Adrenal gland (tissue), 12 donors: ENCODE measurements around the gene FCHSD2. TPM values are rescaled to one million over a fixed set of nuclear protein-coding genes. Genes with fewer than 3 reads are reported as not detected.

Experiments
- DNase-seq, 7 donors: peaks; one replicate each; pipeline ENCODE4 v3.0.0-alpha.2; 2019 to 2020
- H3K27ac ChIP-seq, 5 donors: fragments of 200-600 bp; sonication (generic) in 4 of 5; 1 replicate in 3 of 5; 2 replicates in 2 of 5; pipeline versions ENCODE4 v1.5.1 to v1.8.0; 2016 to 2020; ENCODE audit warnings: mild to moderate bottlenecking in 1 of 5
- H3K27me3 ChIP-seq: fragments of 200-600 bp; 2 replicates; pipeline ENCODE4 v1.8.0; 2021
- H3K36me3 ChIP-seq, 2 donors: fragments of 200-600 bp; replicated peaks in 1 of 2; 1 replicate in 1 of 2; 2 replicates in 1 of 2; pipeline versions ENCODE4 v1.5.1 to v1.8.0; 2018 to 2022
- H3K4me1 ChIP-seq, 2 donors: fragments of 200-600 bp; replicated peaks in 1 of 2; 1 replicate in 1 of 2; 2 replicates in 1 of 2; pipeline versions ENCODE4 v1.5.1 to v1.8.0; 2018 to 2021
- H3K4me3 ChIP-seq, 4 donors: fragments of 200-600 bp; sonication (generic) in 3 of 4; one replicate each; pipeline ENCODE4 v1.5.1; 2016 to 2018
- H3K9me3 ChIP-seq, 3 donors: fragments of 200-600 bp; sonication (generic) in 1 of 3; replicated peaks in 1 of 3; 1 replicate in 2 of 3; 2 replicates in 1 of 3; pipeline versions ENCODE4 v1.5.1 to v1.8.0; 2016 to 2021
- CTCF ChIP-seq, 6 experiments: fragments of 450-650 bp in 4 of 6; fragments of 200-600 bp in 2 of 6; sonication (generic) in 1 of 6; IDR thresholded peaks; 1 replicate in 5 of 6; 2 replicates in 1 of 6; pipeline versions ENCODE4 v1.5.1 to v1.8.0; 2016 to 2021; ENCODE audit warnings: antibody characterized with exemption in 6 of 6, mild to moderate bottlenecking in 2 of 6, moderate library complexity in 1 of 6
- POLR2A ChIP-seq, 2 donors: fragments of 450-650 bp; IDR thresholded peaks; one replicate each; pipeline ENCODE4 v1.6.1; 2017; ENCODE audit warnings: antibody characterized with exemption in 2 of 2, mild to moderate bottlenecking in 2 of 2, moderate library complexity in 1 of 2
- WGBS, 4 donors: extraction: QIAGEN DNeasy Blood & Tissue Kit in 2 of 4; methylation state at CpG; one replicate each; pipeline versions ENCODE4 v1.1.5 to v1.1.7; 2013 to 2017; 5-methylcytosine and 5-hydroxymethylcytosine counted together
- intact Hi-C, 2 donors: fragments of 100-400 bp; cut with DNase I; formaldehyde crosslinking; loops; one replicate each; pipeline versions ENCODE4 v1.14.1 to v1.15.0; 2022 to 2023
- polyA plus RNA-seq, 3 donors: library from polyadenylated mRNA; stranded (reverse); fragments of 200-250 nt in 2 of 3; fragments of 350-450 nt in 1 of 3; fragmentation: Illumina TruSeq in 1 of 3; extraction: RNeasy Lipid Tissue Mini Kit (QIAGEN cat#74804) in 1 of 3; gene quantifications; one replicate each; pipeline ENCODE4 v1.2.3, GENCODE V29; 2013 to 2014
- total RNA-seq, 9 donors: library from RNA; depleted of rRNA in 4 of 9; stranded (reverse); fragments of >200 nt in 4 of 9; fragments of 120-200 nt in 1 of 9; fragmentation: NEBNext Ultra II Directional in 1 of 9; extraction: Animal tissue kit (Norgen Biotek cat#: 25700) in 1 of 9; gene quantifications; one replicate each; pipeline versions ENCODE4 v1.1.0 to v1.2.4, GENCODE V29; 2013 to 2023
- donor health status: healthy with polysubstance abuse.
- donor health status: Bipolar disorder and iron deficiency.
- donor health status: DM: yes; HTN: yes; CAD: no.
- donor health status: DM: no; HTN: no; CAD: no.
- donor health status: DM: no; HTN: no; CAD: no.
- donor health status: DM: yes; HTN: yes; CAD: no.

Gene FCHSD2
- total and polyA plus RNA-seq, 12 donors: 14.6 to 67.2 (median 32.7) TPM

DNA sequence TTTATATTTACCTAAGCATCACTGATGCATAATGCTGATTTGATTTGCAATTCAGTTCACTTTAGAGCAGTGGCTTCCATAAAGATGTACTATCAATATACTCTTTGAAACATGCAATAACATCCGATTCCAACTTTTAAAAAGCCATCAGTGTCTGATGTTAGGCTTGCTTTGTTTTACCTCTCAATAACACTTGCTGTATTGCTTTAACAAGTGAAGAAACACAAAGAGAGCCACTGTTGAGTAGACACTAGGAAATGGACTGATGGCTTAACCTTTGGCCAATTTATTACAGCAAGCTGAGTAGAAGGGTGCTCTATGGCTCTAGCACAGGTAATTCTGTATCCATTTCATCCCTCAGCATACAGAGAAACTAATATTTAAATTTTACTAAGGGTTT lies 122.1 kb downstream of the FCHSD2 start:
- 88 to 100% (median 93%) methylated on average over 1 of the region's 1 CpG for WGBS, 4 donors
- TF ChIP-seq CTCF (IDR thresholded peaks at IDR 0.05): no peak
- no peak for TF ChIP-seq POLR2A (IDR thresholded peaks at IDR 0.05)

DNA sequence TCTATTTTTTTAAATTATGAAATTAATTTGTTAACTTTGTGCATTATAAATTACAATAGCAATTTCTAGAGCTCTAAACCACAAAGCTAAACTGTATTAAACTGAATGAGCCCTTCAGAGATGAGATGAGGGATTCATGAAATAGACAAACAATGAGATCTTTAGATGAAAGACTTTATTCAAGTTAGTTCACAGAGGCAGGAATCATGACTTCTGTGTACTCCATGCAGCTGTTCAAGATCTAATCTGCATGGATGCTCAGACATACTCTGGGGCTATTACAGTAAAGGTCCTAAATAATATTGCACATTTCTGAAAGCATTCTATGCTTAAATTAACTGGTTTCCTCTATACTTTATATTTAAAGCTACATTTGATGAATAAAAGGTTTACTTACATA lies 122.7 kb downstream of the FCHSD2 start:
- no peak for DNase-seq
- no peak overlapping the region for H3K27ac ChIP-seq
- no peak overlapping the region for H3K4me3 ChIP-seq
- H3K27me3 ChIP-seq: no peaks in the 10 kb centered on the region
- no peaks in the 10 kb centered on the region for H3K36me3 ChIP-seq
- intact Hi-C loops: no loop called here
- TF ChIP-seq POLR2A (IDR thresholded peaks at IDR 0.05) (no peak), CTCF (IDR thresholded peaks at IDR 0.05) (no peak)
- H3K9me3 ChIP-seq: peaks cover 0 to 6% (median 2%) of the 10 kb centered on the region in 3 donors
- H3K4me1 ChIP-seq: no peaks in the 10 kb centered on the region

More for the DNA sequence above, 122.1 kb downstream of the FCHSD2 start:
- no peak for DNase-seq
- Histone ChIP-seq H3K36me3 (no peaks in the 10 kb centered on the region), H3K27ac (no peak overlapping the region), H3K4me3 (no peak overlapping the region), H3K4me1 (no peaks in the 10 kb centered on the region), H3K27me3 (no peaks in the 10 kb centered on the region), H3K9me3 (peaks cover 0 to 8% (median 6%) of the 10 kb centered on the region in 3 donors)
- intact Hi-C loops: no loop called here

GRCh38 chr11:73018856-73019255 lies 123.3 kb downstream of the FCHSD2 start:
- H3K27me3 ChIP-seq: no peaks in the 10 kb centered on the region
- intact Hi-C loops: no loop called here
- no peaks in the 10 kb centered on the region for H3K36me3 ChIP-seq
- DNase-seq: no peak
- no peak overlapping the region for H3K27ac ChIP-seq
- no peaks in the 10 kb centered on the region for H3K4me1 ChIP-seq
- peaks cover 0 to 2% (median 0%) of the 10 kb centered on the region in 3 donors for H3K9me3 ChIP-seq
- no peak overlapping the region for H3K4me3 ChIP-seq
- TF ChIP-seq CTCF (IDR thresholded peaks at IDR 0.05): no peak
- TF ChIP-seq POLR2A (IDR thresholded peaks at IDR 0.05): no peak

- intact Hi-C loops: no loop called here
- Histone ChIP-seq H3K4me3 (no peak overlapping the region), H3K9me3 (no peaks in the 10 kb centered on the region), H3K36me3 (no peaks in the 10 kb centered on the region), H3K4me1 (no peaks in the 10 kb centered on the region), H3K27me3 (no peaks in the 10 kb centered on the region), H3K27ac (no peak overlapping the region)
- no peak for DNase-seq
- 87 to 90% (median 89%) methylated on average over 8 of the region's 8 CpGs for WGBS, 4 donors
- TF ChIP-seq CTCF (IDR thresholded peaks at IDR 0.05) (no peak), POLR2A (IDR thresholded peaks at IDR 0.05) (no peak)
Observed at GRCh38 chr11:73017024-73017751, 124.9 kb downstream of the FCHSD2 start.
